Ovary (tissue), 9 donors: ENCODE data around the gene PGP. TPM values are rescaled to one million over a fixed set of nuclear protein-coding genes. Genes with fewer than 3 reads are reported as not detected.

Source experiments
- DNase-seq, 5 donors: peaks; one replicate each; pipeline ENCODE4 v3.0.0-alpha.2; 2019 to 2020
- H3K27ac ChIP-seq, 2 donors: fragments of 200-600 bp; one replicate each; pipeline versions ENCODE4 v1.5.1 to v1.8.0; 2019 to 2022
- H3K27me3 ChIP-seq: fragments of 200-600 bp; one replicate; pipeline ENCODE4 v1.8.0; 2022
- H3K36me3 ChIP-seq: fragments of 200-600 bp; sonication (generic); one replicate; pipeline ENCODE4 v1.5.1; 2019
- H3K4me1 ChIP-seq: one replicate; pipeline ENCODE4 v1.8.1; 2013; ENCODE audit warnings: mild to moderate bottlenecking, moderate library complexity; ENCODE audit not compliant: insufficient read depth
- H3K4me3 ChIP-seq: fragments of 200-600 bp; sonication (generic); one replicate; pipeline ENCODE4 v1.5.1; 2017
- H3K9me3 ChIP-seq, 2 donors: fragments of 200-600 bp in 1 of 2; sonication (generic) in 1 of 2; one replicate each; pipeline versions ENCODE4 v1.5.1 to v1.8.1; 2013 to 2019; ENCODE audit warnings: mild to moderate bottlenecking in 1 of 2, moderate library complexity in 1 of 2
- EP300 ChIP-seq: sonication (generic); formaldehyde crosslinking; IDR thresholded peaks from one replicate; pipeline ENCODE4 v1.6.1; 2017; ENCODE audit warnings: antibody characterized with exemption
- POLR2A ChIP-seq: fragments of 450-650 bp; IDR thresholded peaks from one replicate; pipeline ENCODE4 v1.6.1; 2017; ENCODE audit warnings: antibody characterized with exemption, mild to moderate bottlenecking, moderate library complexity
- WGBS, 3 donors: extraction: QIAGEN DNeasy Blood & Tissue Kit in 1 of 3; methylation state at CpG; one replicate each; pipeline versions ENCODE4 v1.1.5 to v1.1.7; 2013 to 2017; 5-methylcytosine and 5-hydroxymethylcytosine counted together
- intact Hi-C, 4 donors: fragments of 100-400 bp; cut with DNase I; formaldehyde crosslinking; loops; one replicate each; pipeline versions ENCODE4 v1.11.0 to v1.15.1; 2022 to 2023
- polyA plus RNA-seq, 2 donors: library from polyadenylated mRNA; stranded (reverse); fragments of 200-250 nt in 1 of 2; fragments of 350-450 nt in 1 of 2; fragmentation: Illumina TruSeq in 1 of 2; extraction: RNeasy Lipid Tissue Mini Kit (QIAGEN cat#74804) in 1 of 2; gene quantifications; one replicate each; pipeline ENCODE4 v1.2.3, GENCODE V29; 2013 to 2014
- total RNA-seq, 7 donors: library from RNA; depleted of rRNA in 2 of 7; stranded (reverse); fragments of >200 nt in 2 of 7; fragmentation: NEBNext Ultra II Directional in 3 of 7; extraction: Animal tissue kit (Norgen Biotek cat#: 25700) in 3 of 7; gene quantifications; one replicate each; pipeline versions ENCODE4 v1.1.0 to v1.2.4, GENCODE V29; 2016 to 2023
- TF ChIP-seq, protein P1 (sequence below), 3 donors: fragments of 450-650 bp in 2 of 3; fragments of 200-600 bp in 1 of 3; IDR thresholded peaks; one replicate each; pipeline versions ENCODE4 v1.5.1 to v1.8.0; 2016 to 2022; ENCODE audit warnings: antibody characterized with exemption in 3 of 3, mild to moderate bottlenecking in 1 of 3
- donor health status: DM: no; HTN: no; CAD: no; lungs with moderate emphysema.
- donor health status: DM: no; HTN: no; CAD: no.
- donor health status: Bipolar disorder and iron deficiency.
- donor health status: DM: yes; HTN: yes; CAD: no.
- donor health status: DM: no; HTN: no; CAD: no.
- donor health status: DM: yes; HTN: yes; CAD: no.

Gene PGP
- total and polyA plus RNA-seq, 9 donors, result 2.5 to 12.3 (median 6.9) TPM

DNA sequence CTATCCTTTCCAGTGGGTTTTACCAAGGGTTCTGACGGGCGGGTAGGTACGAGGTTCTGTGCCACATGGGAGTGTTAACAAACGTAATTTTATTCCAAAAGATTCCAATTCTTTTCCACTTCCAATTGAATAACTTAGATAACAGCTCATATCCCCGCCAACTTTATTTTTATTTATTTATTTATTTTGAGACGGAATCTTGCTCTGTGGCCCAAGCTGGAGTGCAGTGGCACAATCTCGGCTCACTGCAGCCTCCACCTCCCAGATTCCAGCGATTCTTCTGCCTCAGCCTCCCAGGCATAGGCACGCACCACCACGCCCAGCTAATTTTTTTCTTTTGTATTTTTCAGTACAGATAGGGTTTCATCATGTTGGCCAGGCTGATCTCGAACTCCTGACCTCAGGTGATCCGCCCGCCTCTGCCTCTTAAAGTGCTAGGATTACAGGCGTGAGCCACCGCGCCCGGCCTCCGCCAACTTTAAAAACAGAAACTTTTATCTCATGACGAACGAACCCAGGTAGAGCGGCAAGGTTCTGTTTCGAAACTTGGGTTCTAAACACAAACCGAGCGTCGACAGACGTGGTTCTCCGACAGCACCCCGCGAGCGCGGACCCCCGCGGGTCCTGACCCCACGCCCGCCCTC is 36.1 kb upstream of the PGP start:
- no peak for DNase-seq
- Histone ChIP-seq H3K4me3 (peak overlapping the region; percentile 46), H3K4me1 (peaks cover 2% of the 10 kb centered on the region), H3K27ac (peak overlapping the region; percentile 77 to 78), H3K9me3 (no peaks in the 10 kb centered on the region), H3K36me3 (no peaks in the 10 kb centered on the region), H3K27me3 (no peaks in the 10 kb centered on the region)
- 3 to 4% (median 3%) methylated on average over 32 to 35 of the region's 35 CpGs for WGBS, 3 donors
- TF ChIP-seq, protein P1, sequence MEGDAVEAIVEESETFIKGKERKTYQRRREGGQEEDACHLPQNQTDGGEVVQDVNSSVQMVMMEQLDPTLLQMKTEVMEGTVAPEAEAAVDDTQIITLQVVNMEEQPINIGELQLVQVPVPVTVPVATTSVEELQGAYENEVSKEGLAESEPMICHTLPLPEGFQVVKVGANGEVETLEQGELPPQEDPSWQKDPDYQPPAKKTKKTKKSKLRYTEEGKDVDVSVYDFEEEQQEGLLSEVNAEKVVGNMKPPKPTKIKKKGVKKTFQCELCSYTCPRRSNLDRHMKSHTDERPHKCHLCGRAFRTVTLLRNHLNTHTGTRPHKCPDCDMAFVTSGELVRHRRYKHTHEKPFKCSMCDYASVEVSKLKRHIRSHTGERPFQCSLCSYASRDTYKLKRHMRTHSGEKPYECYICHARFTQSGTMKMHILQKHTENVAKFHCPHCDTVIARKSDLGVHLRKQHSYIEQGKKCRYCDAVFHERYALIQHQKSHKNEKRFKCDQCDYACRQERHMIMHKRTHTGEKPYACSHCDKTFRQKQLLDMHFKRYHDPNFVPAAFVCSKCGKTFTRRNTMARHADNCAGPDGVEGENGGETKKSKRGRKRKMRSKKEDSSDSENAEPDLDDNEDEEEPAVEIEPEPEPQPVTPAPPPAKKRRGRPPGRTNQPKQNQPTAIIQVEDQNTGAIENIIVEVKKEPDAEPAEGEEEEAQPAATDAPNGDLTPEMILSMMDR (IDR thresholded peaks at IDR 0.05), result no peak
- TF ChIP-seq POLR2A (no peak), EP300 (no peak)
- intact Hi-C loops, result loop anchor here in 1 of 4 donors (10.0 kb wide), 1 partner anchor 96 kb away; the partner anchor contains the start of gene TRAF7

DNA sequence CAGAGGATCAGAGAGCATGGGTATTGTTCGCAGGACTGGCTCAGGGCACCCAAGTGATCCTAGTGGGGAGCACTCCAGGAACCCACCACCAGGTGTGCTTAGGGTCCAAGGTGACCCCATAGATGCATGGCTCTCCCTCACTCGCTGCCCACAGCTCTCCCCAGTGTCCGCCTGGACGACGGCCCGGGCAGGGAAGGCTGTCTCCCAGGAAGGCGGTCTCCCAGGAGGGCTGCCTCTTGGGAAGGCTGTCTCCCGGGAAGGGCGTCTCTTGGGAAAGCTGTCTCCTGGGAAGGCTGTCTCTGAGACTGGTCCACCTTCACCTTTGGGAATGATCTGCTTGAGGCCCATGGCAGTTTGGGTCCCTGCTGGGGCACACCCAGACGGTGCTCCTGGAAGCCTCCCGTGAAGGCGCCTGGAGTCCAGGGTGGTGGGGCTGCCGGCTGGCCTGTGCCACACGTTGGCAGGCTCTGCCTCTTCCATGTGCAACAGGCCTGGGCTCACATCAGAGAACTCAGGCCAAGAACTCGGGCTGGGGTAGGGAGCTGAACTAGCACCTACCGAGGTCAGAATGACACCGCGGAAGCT is 31.8 kb upstream of the PGP start:
- intact Hi-C loops, result no loop called here
- no peak for DNase-seq
- Histone ChIP-seq H3K4me1 (no peaks in the 10 kb centered on the region), H3K27me3 (no peaks in the 10 kb centered on the region), H3K9me3 (no peaks in the 10 kb centered on the region), H3K4me3 (no peak overlapping the region), H3K27ac (no peak overlapping the region), H3K36me3 (no peaks in the 10 kb centered on the region)
- TF ChIP-seq EP300 (no peak), POLR2A (no peak)
- TF ChIP-seq, protein P1 (IDR thresholded peaks at IDR 0.05), result no peak
- 84 to 91% (median 89%) methylated on average over 12 to 18 of the region's 18 CpGs for WGBS, 3 donors

DNA sequence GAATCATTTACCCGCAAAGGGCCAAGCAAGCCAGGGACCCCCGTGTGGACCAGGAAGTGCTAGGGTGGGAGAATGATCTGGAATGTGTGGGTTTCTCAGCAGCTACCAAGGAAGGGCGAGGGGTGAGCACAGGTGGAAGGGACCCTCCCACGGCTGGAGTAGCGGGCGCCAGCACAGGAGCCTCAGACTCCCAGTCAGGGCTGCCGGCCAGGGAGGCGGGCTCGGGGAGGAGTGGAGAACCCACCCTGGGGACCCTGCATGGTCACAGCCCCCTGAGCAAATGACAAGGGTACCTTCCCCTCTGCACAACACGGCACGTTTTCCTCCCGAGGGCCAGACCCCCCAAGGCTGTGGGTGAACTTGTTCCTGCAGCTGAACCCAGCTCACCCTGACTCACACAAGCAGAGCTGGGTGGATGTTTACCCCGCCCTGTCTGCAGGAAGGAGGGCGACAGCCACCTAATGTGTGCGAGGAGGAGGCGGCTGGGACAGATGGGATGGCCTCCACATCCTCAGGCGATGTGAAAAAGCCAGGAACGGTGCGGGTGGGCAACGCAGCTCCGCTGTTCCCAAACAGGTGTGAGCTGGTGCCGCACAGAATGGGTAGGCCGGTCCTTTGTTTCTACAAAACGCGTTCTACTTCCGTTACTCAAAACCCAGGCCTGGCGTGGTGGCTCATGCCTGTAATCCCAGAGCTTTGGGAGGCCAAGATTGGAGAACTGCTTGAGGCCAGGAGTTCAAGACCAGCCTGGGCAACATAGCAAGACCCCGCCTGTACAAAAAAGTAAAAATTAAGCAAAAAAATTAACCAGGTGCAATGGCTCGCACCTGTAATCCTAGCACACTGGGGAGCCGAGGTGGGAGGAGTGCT is 30.5 kb upstream of the PGP start:
- Histone ChIP-seq H3K9me3 (no peaks in the 10 kb centered on the region), H3K27me3 (no peaks in the 10 kb centered on the region), H3K36me3 (no peaks in the 10 kb centered on the region), H3K4me3 (no peak overlapping the region), H3K4me1 (no peaks in the 10 kb centered on the region), H3K27ac (no peak overlapping the region)
- no peak for TF ChIP-seq POLR2A
- TF ChIP-seq EP300, result no peak
- TF ChIP-seq, protein P1 (IDR thresholded peaks at IDR 0.05), result no peak
- 88 to 94% (median 90%) methylated on average over 28 to 30 of the region's 30 CpGs for WGBS, 3 donors
- intact Hi-C loops, result no loop called here
- no peak for DNase-seq

DNA sequence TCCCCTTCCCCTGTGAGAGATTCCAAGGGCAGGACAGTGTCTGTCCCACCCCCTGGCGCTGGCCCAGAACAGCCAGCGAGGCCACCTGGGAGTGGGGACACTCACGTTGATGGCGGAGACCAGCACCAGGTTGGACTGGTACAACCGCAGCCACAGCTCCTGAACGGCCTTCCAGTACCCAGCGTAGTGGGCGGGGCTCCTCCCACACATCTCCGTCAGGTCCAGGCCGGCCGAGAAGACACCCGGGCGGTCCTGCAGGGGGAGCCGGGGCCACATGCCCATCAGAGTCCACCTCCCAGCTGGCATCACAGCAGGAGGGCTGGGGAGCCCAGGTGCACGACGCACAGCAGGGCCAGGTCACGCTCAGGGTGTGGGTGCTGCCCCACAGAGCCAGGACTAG is 29.7 kb upstream of the PGP start:
- DNase-seq, result no peak
- no peak overlapping the region for H3K4me3 ChIP-seq
- intact Hi-C loops, result no loop called here
- H3K9me3 ChIP-seq, result no peaks in the 10 kb centered on the region
- no peaks in the 10 kb centered on the region for H3K36me3 ChIP-seq
- TF ChIP-seq EP300, result no peak
- TF ChIP-seq POLR2A, result no peak
- TF ChIP-seq, protein P1 (IDR thresholded peaks at IDR 0.05), result no peak
- no peaks in the 10 kb centered on the region for H3K27me3 ChIP-seq
- H3K27ac ChIP-seq, result no peak overlapping the region
- WGBS, 3 donors, result 61 to 71% (median 67%) methylated on average over 17 of the region's 17 CpGs
- no peaks in the 10 kb centered on the region for H3K4me1 ChIP-seq
